Type B pancreatic cell (in vitro differentiated cells): ENCODE measurements around the gene SPOCK1. TPM values are rescaled to one million over a fixed set of nuclear protein-coding genes. Genes with fewer than 3 reads are reported as not detected.

Experiments
- DNase-seq: peaks from one replicate; pipeline ENCODE4 v3.0.0; 2021; ENCODE audit warnings: mixed read lengths; ENCODE audit not compliant: unreplicated experiment; ENCODE audit errors: extremely low spot score
- H3K27ac Mint-ChIP-seq: 2 replicates; pipeline ENCODE4 v1.8.0; 2021; ENCODE audit warnings: mild to moderate bottlenecking, mixed read lengths
- H3K27me3 Mint-ChIP-seq: 2 replicates; pipeline ENCODE4 v1.8.0; 2021; ENCODE audit warnings: mixed read lengths
- H3K36me3 Mint-ChIP-seq: 2 replicates; pipeline ENCODE4 v1.8.0; 2021; ENCODE audit warnings: mixed read lengths
- H3K4me1 Mint-ChIP-seq: one replicate; pipeline ENCODE4 v1.8.0; 2021; ENCODE audit warnings: mixed read lengths; ENCODE audit not compliant: unreplicated experiment
- H3K4me3 Mint-ChIP-seq: 2 replicates; pipeline ENCODE4 v1.8.0; 2021; ENCODE audit warnings: mild to moderate bottlenecking, mixed read lengths
- H3K9me3 Mint-ChIP-seq: 2 replicates; pipeline ENCODE4 v1.8.0; 2021; ENCODE audit warnings: mixed read lengths
- total RNA-seq: library from RNA; stranded (reverse); gene quantifications from 2 replicates; pipeline ENCODE4 v1.2.1, GENCODE V29; 2021; ENCODE audit warnings: low replicate concordance
- TF ChIP-seq, protein P1 (sequence below): fragments of 200-600 bp; sonication (generic); conservative IDR thresholded peaks from 2 replicates; pipeline ENCODE4 v1.5.0; 2021; ENCODE audit warnings: antibody characterized with exemption, mild to moderate bottlenecking

SPOCK1 gene
- total RNA-seq, 1 donor from 2014 or later, result 45.1 TPM

DNA sequence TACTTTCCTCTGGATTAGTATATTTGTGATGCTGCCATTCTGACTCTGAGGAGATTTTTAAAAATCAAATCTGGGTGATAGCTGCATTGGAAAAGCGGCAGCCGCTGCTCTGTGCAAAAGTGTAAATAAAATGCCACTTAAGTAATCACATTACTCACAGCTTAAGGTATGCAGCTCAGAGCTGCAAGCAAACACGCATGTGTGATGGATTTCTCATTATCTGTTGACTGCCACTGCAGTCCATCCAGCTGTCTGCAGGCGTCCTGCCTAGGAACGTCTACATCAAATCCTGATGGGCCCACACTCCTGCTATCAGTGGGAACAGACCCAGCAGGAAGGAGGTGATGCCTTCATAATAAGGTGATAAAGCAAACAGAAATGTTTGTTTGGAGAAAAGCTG, 216.9 kb downstream of the SPOCK1 start:
- Mint-ChIP-seq H3K9me3 (no peaks in the 10 kb centered on the region), H3K27ac (no peak overlapping the region), H3K27me3 (peaks cover 5% of the 10 kb centered on the region), H3K4me1 (peaks cover under 1% of the 10 kb centered on the region), H3K36me3 (no peaks in the 10 kb centered on the region), H3K4me3 (no peak overlapping the region)
- TF ChIP-seq, protein P1, sequence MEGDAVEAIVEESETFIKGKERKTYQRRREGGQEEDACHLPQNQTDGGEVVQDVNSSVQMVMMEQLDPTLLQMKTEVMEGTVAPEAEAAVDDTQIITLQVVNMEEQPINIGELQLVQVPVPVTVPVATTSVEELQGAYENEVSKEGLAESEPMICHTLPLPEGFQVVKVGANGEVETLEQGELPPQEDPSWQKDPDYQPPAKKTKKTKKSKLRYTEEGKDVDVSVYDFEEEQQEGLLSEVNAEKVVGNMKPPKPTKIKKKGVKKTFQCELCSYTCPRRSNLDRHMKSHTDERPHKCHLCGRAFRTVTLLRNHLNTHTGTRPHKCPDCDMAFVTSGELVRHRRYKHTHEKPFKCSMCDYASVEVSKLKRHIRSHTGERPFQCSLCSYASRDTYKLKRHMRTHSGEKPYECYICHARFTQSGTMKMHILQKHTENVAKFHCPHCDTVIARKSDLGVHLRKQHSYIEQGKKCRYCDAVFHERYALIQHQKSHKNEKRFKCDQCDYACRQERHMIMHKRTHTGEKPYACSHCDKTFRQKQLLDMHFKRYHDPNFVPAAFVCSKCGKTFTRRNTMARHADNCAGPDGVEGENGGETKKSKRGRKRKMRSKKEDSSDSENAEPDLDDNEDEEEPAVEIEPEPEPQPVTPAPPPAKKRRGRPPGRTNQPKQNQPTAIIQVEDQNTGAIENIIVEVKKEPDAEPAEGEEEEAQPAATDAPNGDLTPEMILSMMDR, result no peak
- DNase-seq, result no peak

DNA sequence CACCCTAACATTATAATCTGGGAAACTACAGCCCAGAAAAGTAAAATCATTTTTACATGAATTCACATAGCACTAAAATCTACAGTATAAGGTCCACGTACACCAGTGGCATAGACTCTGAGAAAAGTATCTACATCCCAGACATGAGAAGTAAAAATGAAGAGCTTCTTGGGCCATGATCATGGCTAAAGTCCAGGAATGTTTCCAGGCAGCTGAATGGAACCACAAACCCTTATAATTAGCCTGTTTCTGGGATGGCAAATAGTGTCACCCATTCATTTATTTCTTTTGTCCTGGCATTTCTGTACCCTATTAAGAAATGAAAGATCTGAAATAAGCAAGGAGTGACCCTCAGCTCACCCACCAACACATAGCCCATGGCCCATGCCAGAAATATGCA, 217.9 kb downstream of the SPOCK1 start:
- no peaks in the 10 kb centered on the region for H3K36me3 Mint-ChIP-seq
- TF ChIP-seq, protein P1, result no peak
- no peak overlapping the region for H3K27ac Mint-ChIP-seq
- no peaks in the 10 kb centered on the region for H3K4me1 Mint-ChIP-seq
- no peaks in the 10 kb centered on the region for H3K9me3 Mint-ChIP-seq
- DNase-seq, result no peak
- H3K4me3 Mint-ChIP-seq, result no peak overlapping the region
- peaks cover 5% of the 10 kb centered on the region for H3K27me3 Mint-ChIP-seq

DNA sequence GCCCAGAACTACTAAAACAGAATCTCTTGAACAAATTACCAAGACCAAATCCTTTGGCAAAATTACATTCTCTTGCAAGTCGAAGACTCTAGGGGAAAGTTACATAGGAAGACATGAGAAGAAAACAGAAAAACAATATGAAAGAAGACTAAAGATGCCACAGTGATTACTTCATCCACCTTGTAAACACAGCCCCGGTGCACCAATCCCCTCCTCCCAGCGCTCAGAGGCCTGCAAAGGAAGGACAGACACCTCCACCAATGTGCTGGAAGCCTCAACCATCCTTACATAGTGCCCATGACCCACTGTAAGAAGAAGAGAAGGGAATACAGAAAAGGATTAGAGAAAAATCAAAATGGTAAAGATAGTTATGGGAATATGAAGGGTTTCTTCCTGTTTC, 218.5 kb downstream of the SPOCK1 start:
- TF ChIP-seq, protein P1, result no peak
- Mint-ChIP-seq H3K27me3 (peaks cover 5% of the 10 kb centered on the region), H3K27ac (no peak overlapping the region), H3K4me1 (no peaks in the 10 kb centered on the region), H3K36me3 (no peaks in the 10 kb centered on the region), H3K4me3 (no peak overlapping the region), H3K9me3 (no peaks in the 10 kb centered on the region)
- no peak for DNase-seq

DNA sequence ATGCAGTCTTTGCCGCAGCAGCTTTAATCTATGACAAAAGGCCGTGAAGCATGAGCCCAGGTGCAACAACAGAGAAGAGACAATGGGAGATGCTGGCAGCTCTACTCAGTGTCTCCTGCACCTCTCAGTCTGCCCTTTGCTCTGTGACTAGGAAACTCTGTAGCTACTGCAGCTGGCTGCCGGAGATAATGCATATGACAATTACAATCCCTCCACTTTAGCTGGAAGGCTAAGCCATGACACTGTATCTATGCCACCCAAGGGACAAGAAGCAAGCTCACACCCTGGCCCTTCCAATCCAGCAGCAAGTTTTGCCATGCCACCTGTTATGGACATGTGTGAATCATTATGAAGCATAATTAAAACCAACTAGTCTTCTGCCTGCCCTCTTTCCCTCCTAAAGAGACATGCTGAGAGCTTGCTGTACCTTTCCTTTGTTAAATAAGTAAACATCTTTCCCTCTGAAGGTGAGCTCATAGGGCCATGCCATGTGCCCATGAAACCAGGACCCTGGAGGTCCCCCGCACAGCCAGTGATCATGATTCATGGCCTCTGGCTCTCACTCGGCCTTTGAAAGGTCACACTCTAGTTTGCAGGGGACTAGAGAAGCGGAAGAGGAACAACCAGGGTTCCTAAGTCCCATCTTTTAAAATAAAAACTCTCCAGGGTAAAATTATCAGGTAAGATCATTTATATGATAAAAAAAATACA, 219.4 kb downstream of the SPOCK1 start:
- Mint-ChIP-seq H3K27me3 (peaks cover 8% of the 10 kb centered on the region), H3K36me3 (no peaks in the 10 kb centered on the region), H3K27ac (no peak overlapping the region), H3K9me3 (no peaks in the 10 kb centered on the region), H3K4me3 (no peak overlapping the region), H3K4me1 (no peaks in the 10 kb centered on the region)
- no peak for DNase-seq
- TF ChIP-seq, protein P1, result no peak

DNA sequence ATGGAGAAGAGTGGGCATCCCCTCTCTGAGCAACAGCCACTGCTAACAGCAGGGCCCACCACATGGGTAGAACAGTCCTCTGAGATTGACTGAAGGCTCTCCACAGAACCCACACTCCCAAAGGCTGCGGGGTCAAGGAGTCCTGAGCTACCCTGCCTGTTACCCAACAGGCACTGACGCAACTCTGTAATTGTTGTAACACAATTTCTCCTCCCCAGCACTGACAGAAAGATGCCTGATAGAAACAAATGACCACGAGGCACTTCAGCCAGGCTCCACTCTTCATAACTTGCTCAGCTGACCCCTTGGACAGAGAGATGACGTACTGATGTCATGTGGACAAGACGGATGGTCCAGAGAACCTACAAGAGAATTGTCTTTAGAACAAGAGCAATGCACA, 220.7 kb downstream of the SPOCK1 start:
- Mint-ChIP-seq H3K4me1 (no peaks in the 10 kb centered on the region), H3K9me3 (no peaks in the 10 kb centered on the region), H3K36me3 (no peaks in the 10 kb centered on the region), H3K4me3 (no peak overlapping the region), H3K27me3 (peaks cover 8% of the 10 kb centered on the region), H3K27ac (no peak overlapping the region)
- TF ChIP-seq, protein P1, result no peak
- DNase-seq, result no peak
